Fibroblast of the aortic adventitia (primary cell): Measurements from ENCODE around the gene ARHGEF37. TPM values are rescaled to one million over a fixed set of nuclear protein-coding genes. Genes with fewer than 3 reads are reported as not detected.

ENCODE experiments used
- DNase-seq: peaks from one replicate; pipeline ENCODE4 v3.0.0-alpha.2; 2010; ENCODE audit warnings: low read depth
- H3K4me3 ChIP-seq: 2 replicates; pipeline ENCODE4 v1.5.1; 2011; ENCODE audit warnings: low read depth, mild to moderate bottlenecking, control low read depth, low read length, moderate library complexity
- CTCF ChIP-seq: IDR thresholded peaks from 2 replicates; pipeline ENCODE4 v1.5.1; 2011; ENCODE audit warnings: mild to moderate bottlenecking, low read length, control low read depth, inconsistent platforms; ENCODE audit not compliant: insufficient read depth
- total RNA-seq: library from RNA; depleted of rRNA; stranded (reverse); fragments of >200 nt; gene quantifications from 2 replicates; pipeline ENCODE4 v1.2.3, GENCODE V29; 2012; ENCODE audit warnings: low replicate concordance

The ARHGEF37 gene
- total RNA-seq, 1 donor, result 2.7 TPM

DNA sequence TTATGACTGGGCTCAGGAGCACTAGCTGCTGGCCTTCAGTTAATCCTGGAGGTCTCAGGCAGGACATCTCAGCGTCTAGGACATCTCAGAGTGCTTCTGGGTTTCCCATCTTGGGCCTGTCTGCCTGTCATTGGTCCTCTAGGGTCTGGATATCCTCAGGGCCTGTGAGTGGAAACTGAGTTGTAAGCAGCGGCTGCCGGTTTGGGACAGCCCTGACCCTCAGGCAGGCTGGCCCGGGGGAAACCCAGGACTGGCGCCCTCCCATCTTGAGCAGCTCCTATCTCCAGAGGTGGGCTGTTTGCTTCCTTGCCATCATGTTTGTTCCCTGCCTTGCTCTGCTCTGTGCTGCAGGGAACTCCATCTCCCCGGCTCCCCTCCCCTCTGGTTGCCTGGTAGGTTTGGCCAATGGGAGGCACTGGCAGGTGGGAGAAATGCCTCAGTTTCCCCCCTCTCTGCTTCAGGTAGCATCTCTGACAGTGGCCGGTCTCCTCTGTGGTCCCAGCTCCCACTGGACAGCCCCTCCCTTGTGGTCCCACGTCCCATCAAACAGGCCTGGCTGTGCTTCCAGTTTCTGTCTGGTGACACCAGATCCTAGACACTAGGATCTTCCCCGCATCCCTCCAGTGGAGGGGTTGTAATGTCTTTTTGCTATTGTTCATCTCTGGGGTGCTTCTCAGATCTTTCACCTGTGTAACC, 57.4 kb downstream of the ARHGEF37 start:
- no peak for TF ChIP-seq CTCF
- no peak for DNase-seq
- no peak overlapping the region for H3K4me3 ChIP-seq

DNA sequence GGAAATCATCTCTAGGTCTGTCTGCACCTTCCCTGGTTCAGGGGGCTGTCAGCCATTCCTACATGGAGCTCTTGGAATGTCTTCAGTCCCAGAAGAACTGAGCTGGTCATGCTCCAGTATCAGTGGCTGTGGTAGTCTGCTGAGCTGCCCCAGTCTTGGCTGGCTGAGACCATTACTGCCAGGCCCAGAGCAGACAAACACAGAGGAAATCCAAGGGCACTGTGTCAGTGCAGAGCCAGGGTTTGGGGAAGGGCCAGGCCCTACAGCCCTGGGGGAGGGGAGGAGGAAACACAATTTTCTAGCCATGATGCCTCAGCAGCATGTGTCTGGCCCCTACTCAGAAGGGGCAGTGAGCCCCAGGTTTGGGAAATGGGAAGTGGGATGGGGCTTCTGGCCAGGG, 58.4 kb downstream of the ARHGEF37 start:
- no peak overlapping the region for H3K4me3 ChIP-seq
- TF ChIP-seq CTCF, result no peak
- no peak for DNase-seq

DNA sequence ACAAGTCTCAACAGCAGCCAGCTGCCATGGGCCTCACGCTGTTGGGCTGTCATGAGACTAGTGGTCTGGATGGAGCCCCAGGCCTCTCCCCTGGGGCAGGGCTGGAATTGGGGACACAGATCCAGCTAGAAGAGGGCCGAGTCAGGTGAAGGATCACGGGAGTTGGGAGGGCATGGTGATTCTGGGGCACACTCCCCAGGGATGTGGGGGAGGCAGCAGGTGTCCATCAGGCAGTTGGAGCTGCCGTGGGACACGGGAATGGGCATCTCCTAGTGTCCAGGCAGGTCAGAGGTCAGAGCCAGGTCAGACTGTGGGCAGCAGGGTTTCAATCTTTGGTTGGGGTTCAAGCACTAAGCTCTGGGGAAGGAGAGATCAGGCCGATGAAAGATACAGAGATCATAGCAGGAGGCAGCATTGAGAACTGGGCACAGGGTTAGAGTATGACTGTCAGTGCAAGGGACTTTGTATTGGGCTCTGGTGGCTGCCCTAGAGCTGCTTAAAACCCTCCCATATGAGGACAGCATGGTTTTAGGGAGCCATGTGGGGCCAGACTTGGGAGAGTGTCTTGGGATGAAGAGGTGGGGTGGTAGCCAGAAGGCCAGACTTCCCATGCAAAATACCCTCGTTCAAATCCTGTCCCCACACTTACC, 59.2 kb downstream of the ARHGEF37 start:
- no peak for DNase-seq
- H3K4me3 ChIP-seq, result no peak overlapping the region
- no peak for TF ChIP-seq CTCF

DNA sequence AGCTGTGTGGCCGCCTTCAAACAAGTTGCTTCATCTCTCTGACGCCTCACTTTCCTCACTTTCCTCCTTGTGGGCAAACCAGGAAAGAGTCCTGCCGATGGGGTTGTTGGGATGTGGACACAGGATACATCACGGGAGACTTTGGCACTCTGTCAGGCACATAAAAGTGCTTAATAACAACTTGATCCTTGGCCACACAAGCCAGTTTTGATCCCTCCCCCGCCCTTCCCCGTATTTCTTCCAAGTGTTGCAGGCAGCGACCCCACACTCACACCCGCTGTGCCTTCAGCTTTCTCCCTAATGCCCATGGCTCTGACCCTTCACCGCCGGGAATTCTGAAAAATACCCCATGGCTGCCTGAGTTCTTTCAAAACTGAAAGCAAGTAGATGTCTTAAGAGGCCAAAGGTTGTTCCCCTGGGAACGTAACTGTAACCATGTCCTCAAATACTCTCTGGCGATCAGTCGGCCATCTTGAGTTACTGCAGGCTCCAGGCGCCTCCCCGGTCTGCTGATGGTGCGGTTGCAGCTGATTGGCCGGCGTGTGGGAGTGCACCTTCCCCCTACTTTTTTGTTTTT, 59.8 kb downstream of the ARHGEF37 start:
- peak; percentile 32 for DNase-seq
- H3K4me3 ChIP-seq, result no peak overlapping the region

GRCh38 chr5:149641600-149641999, 60.3 kb downstream of the ARHGEF37 start:
- H3K4me3 ChIP-seq, result no peak overlapping the region
- DNase-seq, result no peak
- no peak for TF ChIP-seq CTCF

More for the DNA sequence above, 59.8 kb downstream of the ARHGEF37 start:
- TF ChIP-seq CTCF, result no peak

DNA sequence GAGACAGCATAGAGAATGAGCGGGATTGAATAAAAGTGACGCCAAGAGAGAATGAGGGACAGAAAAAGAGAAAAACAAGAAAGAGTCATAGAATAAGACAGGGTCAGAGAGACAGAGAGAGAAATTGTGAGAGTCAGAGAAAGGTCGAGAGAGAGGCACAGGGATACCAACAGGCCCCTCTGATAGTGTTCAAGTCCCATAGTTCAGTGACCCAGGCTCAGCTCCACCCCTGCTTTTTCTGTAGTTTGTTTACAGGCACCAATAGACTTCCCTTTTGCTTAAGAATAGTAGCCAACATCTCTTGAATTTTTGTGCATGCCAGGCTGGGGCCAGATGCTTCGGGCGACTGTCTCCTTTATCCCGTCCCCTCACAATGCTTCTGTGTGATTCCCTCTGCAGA, 62.5 kb downstream of the ARHGEF37 start:
- DNase-seq, result no peak
- no peak for TF ChIP-seq CTCF

More for the DNA sequence above, 62.5 kb downstream of the ARHGEF37 start:
- no peak overlapping the region for H3K4me3 ChIP-seq
